PC-9 (cell line): ENCODE results near the gene KTN1. TPM values are rescaled to one million over a fixed set of nuclear protein-coding genes. Genes with fewer than 3 reads are reported as not detected.

Experiments used
- BruUV-seq: library from RNA; stranded (reverse); fragments of 400-500 nt; replicated peaks from 2 replicates; lab custom pipeline; 2021; lab: Mats Ljungman, UMichigan
- CTCF ChIA-PET: fragments of 300-600 bp; sonication (Branson Sonifier 250); formaldehyde crosslinking; loops from one replicate; lab custom pipeline; 2022; ENCODE audit warnings: antibody characterized with exemption; lab: Charles Lee
- POLR2A ChIA-PET: fragments of 300-600 bp; sonication (Branson Sonifier 250); formaldehyde crosslinking; loops from one replicate; lab custom pipeline; 2022; ENCODE audit warnings: antibody characterized with exemption; ENCODE audit not compliant: unreplicated experiment; lab: Charles Lee
- DNase-seq, 2 experiments: peaks; one replicate each; pipeline versions ENCODE4 v3.0.0 to v3.0.0-alpha.2; 2015 to 2022; ENCODE audit warnings: mixed read lengths in 1 of 2
- H2AFZ ChIP-seq: fragments of 200-600 bp; sonication (generic); 2 replicates; pipeline ENCODE4 v1.8.1; 2017; ENCODE audit warnings: antibody characterized with exemption
- H3F3A ChIP-seq: fragments of 200-600 bp; sonication (generic); 2 replicates; pipeline ENCODE4 v1.8.1; 2017; ENCODE audit warnings: antibody characterized with exemption, mild to moderate bottlenecking, low read depth; ENCODE audit not compliant: insufficient read depth
- H3K27ac ChIP-seq: fragments of 200-600 bp; sonication (generic); 2 replicates; pipeline ENCODE4 v1.6.1; 2016; ENCODE audit warnings: mixed run types
- H3K27me3 ChIP-seq: fragments of 200-600 bp; sonication (generic); 2 replicates; pipeline ENCODE4 v1.6.1; 2016; ENCODE audit warnings: low read depth, mixed run types; ENCODE audit not compliant: insufficient read depth
- H3K36me3 ChIP-seq: fragments of 200-600 bp; sonication (generic); 2 replicates; pipeline ENCODE4 v1.6.1; 2016; ENCODE audit warnings: low read depth, mixed run types
- H3K4me1 ChIP-seq: fragments of 200-600 bp; sonication (generic); replicated peaks from 2 replicates; pipeline ENCODE4 v1.6.1; 2016; ENCODE audit warnings: mixed run types; ENCODE audit not compliant: insufficient read depth
- H3K4me2 ChIP-seq: fragments of 200-600 bp; sonication (generic); 2 replicates; pipeline ENCODE4 v1.6.1; 2017; ENCODE audit warnings: mixed run types
- H3K4me3 ChIP-seq: fragments of 200-600 bp; sonication (generic); 2 replicates; pipeline ENCODE4 v1.6.1; 2016; ENCODE audit warnings: mixed run types
- H3K79me2 ChIP-seq: fragments of 200-600 bp; sonication (generic); 2 replicates; pipeline ENCODE4 v1.6.1; 2017; ENCODE audit warnings: low read depth, mixed run types
- H3K9me2 ChIP-seq: fragments of 200-600 bp; sonication (generic); 2 replicates; pipeline ENCODE4 v1.8.1; 2017; ENCODE audit warnings: mild to moderate bottlenecking; ENCODE audit not compliant: insufficient read depth
- H3K9me3 ChIP-seq: fragments of 200-600 bp; sonication (generic); 2 replicates; pipeline ENCODE4 v1.8.1; 2016; ENCODE audit warnings: low read depth; ENCODE audit not compliant: insufficient read depth
- H4K20me1 ChIP-seq: fragments of 200-600 bp; sonication (generic); 2 replicates; pipeline ENCODE4 v1.8.1; 2017; ENCODE audit not compliant: insufficient read depth
- EZH2 ChIP-seq: fragments of 200-600 bp; sonication (generic); IDR thresholded peaks from 2 replicates; pipeline ENCODE4 v1.8.0; 2017; ENCODE audit warnings: antibody characterized with exemption, low read depth
- intact Hi-C: fragments of 100-400 bp; cut with micrococcal nuclease; formaldehyde crosslinking; loops from one replicate; pipeline ENCODE4 v1.10.0; 2022; ENCODE audit not compliant: unreplicated experiment
- total RNA-seq: library from RNA; stranded (reverse); gene quantifications from 2 replicates; pipeline ENCODE4 v1.2.3, GENCODE V29; 2021
- TF ChIP-seq, protein P1 (sequence below): fragments of 200-600 bp; sonication (generic); conservative IDR thresholded peaks from 2 replicates; pipeline ENCODE4 v1.6.1; 2017; ENCODE audit warnings: mixed run types, antibody characterized with exemption, mild to moderate bottlenecking, moderate library complexity

The KTN1 gene
- total RNA-seq, 1 experiment from 2014 or later: 250 TPM

DNA sequence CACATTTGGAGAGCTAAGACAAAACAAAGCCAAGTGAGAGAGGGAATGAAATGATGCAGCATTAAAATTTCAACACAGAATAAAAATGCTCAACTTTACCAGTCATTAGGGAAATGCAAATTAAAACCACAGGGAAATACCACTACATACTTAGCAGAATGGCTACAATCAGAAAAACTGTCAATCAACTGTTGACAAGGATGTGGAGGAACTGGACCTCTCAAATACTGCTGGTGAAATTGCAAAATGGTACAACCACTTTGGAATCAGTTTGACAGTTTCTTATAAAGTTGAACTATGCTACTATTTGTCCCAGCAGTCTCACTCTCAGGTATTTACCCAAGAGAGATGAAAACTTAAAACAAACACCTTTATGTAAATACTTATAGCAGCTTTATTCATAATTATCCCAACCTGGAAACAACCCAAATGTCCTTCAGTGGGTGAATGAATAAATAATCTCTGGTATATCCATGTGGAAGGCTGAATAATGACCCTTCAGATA lies 43.8 kb upstream of the KTN1 start:
- Histone ChIP-seq H3K27ac (peak overlapping the region; percentile 59), H3K4me2 (peak overlapping the region; percentile 34; the same call in 1 of the 2 replicates), H3K9me3 (0 out of 2 replicates have a peak, but pooled peaks cover 10% of the 10 kb centered on the region), H3K4me3 (no peak overlapping the region), H3K9me2 (no peaks in the 10 kb centered on the region), H3K79me2 (no peaks in the 10 kb centered on the region), H2AFZ (no peak overlapping the region), H4K20me1 (no peaks in the 10 kb centered on the region), H3K36me3 (no peaks in the 10 kb centered on the region), H3F3A (peaks cover 19% of the 10 kb centered on the region), H3K4me1 (peaks cover 28% of the 10 kb centered on the region), H3K27me3 (no peaks in the 10 kb centered on the region)
- intact Hi-C loops: no loop called here
- no TSS peak for BruUV-seq
- peak in 1 of 2 experiments; percentile 67 for DNase-seq
- TF ChIP-seq, protein P1, sequence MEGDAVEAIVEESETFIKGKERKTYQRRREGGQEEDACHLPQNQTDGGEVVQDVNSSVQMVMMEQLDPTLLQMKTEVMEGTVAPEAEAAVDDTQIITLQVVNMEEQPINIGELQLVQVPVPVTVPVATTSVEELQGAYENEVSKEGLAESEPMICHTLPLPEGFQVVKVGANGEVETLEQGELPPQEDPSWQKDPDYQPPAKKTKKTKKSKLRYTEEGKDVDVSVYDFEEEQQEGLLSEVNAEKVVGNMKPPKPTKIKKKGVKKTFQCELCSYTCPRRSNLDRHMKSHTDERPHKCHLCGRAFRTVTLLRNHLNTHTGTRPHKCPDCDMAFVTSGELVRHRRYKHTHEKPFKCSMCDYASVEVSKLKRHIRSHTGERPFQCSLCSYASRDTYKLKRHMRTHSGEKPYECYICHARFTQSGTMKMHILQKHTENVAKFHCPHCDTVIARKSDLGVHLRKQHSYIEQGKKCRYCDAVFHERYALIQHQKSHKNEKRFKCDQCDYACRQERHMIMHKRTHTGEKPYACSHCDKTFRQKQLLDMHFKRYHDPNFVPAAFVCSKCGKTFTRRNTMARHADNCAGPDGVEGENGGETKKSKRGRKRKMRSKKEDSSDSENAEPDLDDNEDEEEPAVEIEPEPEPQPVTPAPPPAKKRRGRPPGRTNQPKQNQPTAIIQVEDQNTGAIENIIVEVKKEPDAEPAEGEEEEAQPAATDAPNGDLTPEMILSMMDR: no peak
- TF ChIP-seq EZH2: no peak
- POLR2A ChIA-PET: no interaction called here
- CTCF ChIA-PET: interaction anchor here (0.6 to 0.7 kb wide), 2 partner anchors 175 to 996 kb away, joined by 3 read pairs; no protein-coding TSS in a partner anchor

DNA sequence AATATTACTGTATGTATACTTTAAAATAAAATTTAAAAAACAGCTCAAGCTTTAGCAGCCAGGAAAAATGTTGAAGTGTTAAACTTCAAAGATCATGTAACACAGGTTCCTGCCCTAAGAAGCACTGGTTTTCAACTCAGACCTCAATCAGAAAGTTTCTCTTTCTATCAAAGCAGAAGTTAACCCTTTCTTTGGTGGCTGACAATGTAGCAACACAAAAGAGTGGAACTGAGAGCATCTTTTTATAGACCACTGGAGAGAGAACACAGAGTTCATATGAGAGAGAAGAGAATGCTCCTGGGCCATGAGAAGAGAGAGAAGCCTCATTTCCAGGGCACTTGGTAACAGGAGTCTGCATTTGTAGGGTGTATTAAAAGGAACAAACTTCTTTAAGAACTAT lies 42.2 kb upstream of the KTN1 start:
- no peaks in the 10 kb centered on the region for H3K79me2 ChIP-seq
- H3F3A ChIP-seq: peaks cover 26% of the 10 kb centered on the region
- no peak overlapping the region for H3K4me3 ChIP-seq
- no peak overlapping the region for H3K27ac ChIP-seq
- H3K36me3 ChIP-seq: no peaks in the 10 kb centered on the region
- H3K9me2 ChIP-seq: no peaks in the 10 kb centered on the region
- H3K4me2 ChIP-seq: no peak overlapping the region
- no peak overlapping the region for H2AFZ ChIP-seq
- H4K20me1 ChIP-seq: no peaks in the 10 kb centered on the region
- ChIA-PET CTCF (no interaction called here), POLR2A (no interaction called here)
- TF ChIP-seq EZH2: no peak
- TF ChIP-seq, protein P1: no peak
- intact Hi-C loops: no loop called here
- peaks cover 41% of the 10 kb centered on the region for H3K4me1 ChIP-seq
- DNase-seq: no peak
- H3K9me3 ChIP-seq: 0 out of 2 replicates have a peak, but pooled peaks cover 10% of the 10 kb centered on the region
- H3K27me3 ChIP-seq: no peaks in the 10 kb centered on the region
- no TSS peak for BruUV-seq

DNA sequence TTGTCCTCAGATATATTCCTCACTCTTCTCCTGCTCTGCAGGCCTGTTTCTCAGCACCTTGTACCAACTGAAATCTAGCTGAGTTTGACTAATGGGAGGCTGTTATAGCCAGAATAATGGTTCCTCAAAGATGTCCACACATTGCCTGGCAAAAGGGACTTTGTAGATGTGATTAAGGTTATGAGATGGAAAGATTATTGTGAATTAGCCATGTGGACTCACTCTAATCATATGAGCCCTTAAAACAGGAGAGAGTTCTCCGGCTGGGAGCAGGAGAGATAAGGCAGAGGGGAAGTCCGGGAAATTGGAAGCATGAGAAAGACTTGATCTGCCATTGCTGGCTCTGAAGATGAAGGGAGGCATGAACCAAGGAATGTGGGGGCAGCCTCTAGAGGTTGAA lies 40.0 kb upstream of the KTN1 start:
- no peak overlapping the region for H3K4me2 ChIP-seq
- no peaks in the 10 kb centered on the region for H3K9me2 ChIP-seq
- H3K36me3 ChIP-seq: no peaks in the 10 kb centered on the region
- H3K4me1 ChIP-seq: peaks cover 48% of the 10 kb centered on the region
- H4K20me1 ChIP-seq: no peaks in the 10 kb centered on the region
- no TSS peak for BruUV-seq
- no peak overlapping the region for H2AFZ ChIP-seq
- peaks cover 26% of the 10 kb centered on the region for H3F3A ChIP-seq
- no peaks in the 10 kb centered on the region for H3K79me2 ChIP-seq
- ChIA-PET CTCF (no interaction called here), POLR2A (no interaction called here)
- no peaks in the 10 kb centered on the region for H3K27me3 ChIP-seq
- 0 out of 2 replicates have a peak, but pooled peaks cover 10% of the 10 kb centered on the region for H3K9me3 ChIP-seq
- no peak overlapping the region for H3K27ac ChIP-seq
- H3K4me3 ChIP-seq: no peak overlapping the region
- intact Hi-C loops: no loop called here
- DNase-seq: no peak
- TF ChIP-seq, protein P1: no peak
- no peak for TF ChIP-seq EZH2
